ENCODE measurements around the gene SCGB3A1.

SCGB3A1 gene

DNA sequence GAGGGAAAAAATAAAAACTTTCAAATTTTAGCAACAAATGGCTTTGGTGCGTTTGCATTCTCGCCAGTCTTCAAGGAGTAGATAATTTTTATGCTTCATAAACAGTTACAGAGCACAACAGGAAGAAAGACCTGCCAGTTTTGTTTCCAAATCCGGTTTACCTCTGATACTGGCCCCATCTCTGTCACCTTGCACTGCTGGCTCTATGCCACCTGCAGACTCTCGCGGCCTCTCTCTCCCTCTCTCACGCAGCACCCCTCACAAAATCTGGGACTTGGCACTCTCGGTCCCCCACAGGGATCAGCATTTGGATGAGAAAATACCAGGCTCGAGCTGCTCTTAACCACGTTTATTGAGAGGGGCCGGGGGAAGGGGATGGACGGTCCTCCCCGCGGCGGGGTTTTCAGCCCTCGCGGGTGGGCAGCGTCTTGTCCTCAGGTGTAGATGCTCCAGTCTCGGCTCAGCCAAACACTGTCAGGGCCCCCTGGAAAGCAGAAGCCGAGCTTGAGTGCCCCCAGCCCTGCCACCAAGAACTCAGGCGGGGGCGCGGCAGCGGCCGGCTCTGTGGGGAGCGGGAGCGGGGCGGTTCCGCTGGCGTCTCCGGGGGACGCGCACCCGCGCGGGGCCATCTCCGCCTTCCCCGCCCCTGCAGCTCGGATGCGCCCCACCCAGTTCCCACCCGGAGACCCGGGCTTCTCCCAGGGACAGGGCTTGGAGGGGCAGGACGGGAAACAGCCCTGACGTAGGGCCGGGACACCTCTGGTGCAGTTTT is 1.3 kb downstream of the SCGB3A1 start:
- no peak for DNase-seq (ENCODE audit: low read depth)
- no peak overlapping the region for H3K4me3 ChIP-seq (ENCODE audit: low read depth, low read length)
- TF ChIP-seq, protein P1, sequence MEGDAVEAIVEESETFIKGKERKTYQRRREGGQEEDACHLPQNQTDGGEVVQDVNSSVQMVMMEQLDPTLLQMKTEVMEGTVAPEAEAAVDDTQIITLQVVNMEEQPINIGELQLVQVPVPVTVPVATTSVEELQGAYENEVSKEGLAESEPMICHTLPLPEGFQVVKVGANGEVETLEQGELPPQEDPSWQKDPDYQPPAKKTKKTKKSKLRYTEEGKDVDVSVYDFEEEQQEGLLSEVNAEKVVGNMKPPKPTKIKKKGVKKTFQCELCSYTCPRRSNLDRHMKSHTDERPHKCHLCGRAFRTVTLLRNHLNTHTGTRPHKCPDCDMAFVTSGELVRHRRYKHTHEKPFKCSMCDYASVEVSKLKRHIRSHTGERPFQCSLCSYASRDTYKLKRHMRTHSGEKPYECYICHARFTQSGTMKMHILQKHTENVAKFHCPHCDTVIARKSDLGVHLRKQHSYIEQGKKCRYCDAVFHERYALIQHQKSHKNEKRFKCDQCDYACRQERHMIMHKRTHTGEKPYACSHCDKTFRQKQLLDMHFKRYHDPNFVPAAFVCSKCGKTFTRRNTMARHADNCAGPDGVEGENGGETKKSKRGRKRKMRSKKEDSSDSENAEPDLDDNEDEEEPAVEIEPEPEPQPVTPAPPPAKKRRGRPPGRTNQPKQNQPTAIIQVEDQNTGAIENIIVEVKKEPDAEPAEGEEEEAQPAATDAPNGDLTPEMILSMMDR (IDR thresholded peaks at IDR 0.05; ENCODE audit: low read depth, low read length, missing control alignments): no peak

DNA sequence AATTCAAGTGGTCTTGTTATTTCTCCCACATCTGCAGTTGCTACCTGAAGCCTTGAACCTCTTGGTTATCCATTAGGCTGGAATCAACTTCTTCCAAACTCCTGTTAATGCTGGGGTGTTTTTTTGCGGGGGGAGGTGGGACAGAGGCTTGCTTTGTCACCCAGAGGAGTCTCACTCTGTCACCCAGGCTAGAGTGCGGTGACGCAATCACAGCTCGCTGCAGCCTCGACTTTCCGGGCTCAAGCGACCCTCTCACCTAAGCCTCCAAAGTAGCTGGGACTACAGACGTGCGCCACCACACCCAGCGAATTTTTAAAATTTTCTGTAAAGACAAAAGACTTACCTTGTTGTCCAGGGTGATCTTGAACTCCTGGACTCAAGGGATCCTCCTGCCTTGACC is 4.4 kb downstream of the SCGB3A1 start:
- TF ChIP-seq, protein P1 (IDR thresholded peaks at IDR 0.05; ENCODE audit: low read depth, low read length, missing control alignments): no peak
- no peak overlapping the region for H3K4me3 ChIP-seq (ENCODE audit: low read depth, low read length)
- no peak for DNase-seq (ENCODE audit: low read depth)

DNA sequence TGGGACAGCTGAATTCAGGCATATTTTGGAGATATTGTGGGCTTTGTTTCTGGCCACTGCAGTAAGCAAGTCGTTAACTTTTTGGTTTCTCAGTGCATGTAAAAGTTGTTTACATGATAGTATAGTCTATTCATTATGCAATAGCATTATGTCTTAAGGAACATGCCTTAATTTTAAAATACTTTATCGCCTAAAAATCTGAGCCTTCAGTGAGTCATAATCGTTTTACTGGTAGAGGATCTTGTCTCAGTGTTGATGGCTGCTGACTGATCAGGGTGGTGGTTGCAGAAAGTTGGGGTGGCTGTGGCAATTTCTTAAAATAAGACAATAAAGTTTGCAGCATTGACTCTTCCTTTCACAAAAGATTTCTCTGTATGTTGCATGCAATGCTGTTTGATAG is 5.1 kb downstream of the SCGB3A1 start:
- TF ChIP-seq, protein P1 (IDR thresholded peaks at IDR 0.05; ENCODE audit: low read depth, low read length, missing control alignments): no peak
- no peak overlapping the region for H3K4me3 ChIP-seq (ENCODE audit: low read depth, low read length)
- DNase-seq (ENCODE audit: low read depth): no peak

DNA sequence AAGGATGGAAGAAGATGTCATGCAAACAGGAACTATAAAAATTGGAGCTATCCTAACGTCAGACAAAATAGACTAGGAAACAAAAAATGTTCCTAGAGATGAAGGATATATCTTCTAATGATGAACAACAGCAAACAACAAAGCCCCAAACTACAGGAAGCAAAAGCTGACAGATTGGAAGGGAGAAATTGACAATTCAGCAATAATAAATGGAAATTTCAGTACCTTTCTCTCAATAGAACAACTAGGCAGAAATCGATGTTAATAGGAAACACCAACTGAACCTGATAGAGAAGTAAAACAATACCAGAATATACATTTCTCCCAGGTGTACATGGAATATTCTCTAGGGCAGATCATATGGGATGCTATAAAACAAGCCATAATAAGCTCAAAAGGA is 7.6 kb downstream of the SCGB3A1 start:
- no peak overlapping the region for H3K4me3 ChIP-seq (ENCODE audit: low read depth, low read length)
- TF ChIP-seq, protein P1 (IDR thresholded peaks at IDR 0.05; ENCODE audit: low read depth, low read length, missing control alignments): no peak
- no peak for DNase-seq (ENCODE audit: low read depth)

DNA sequence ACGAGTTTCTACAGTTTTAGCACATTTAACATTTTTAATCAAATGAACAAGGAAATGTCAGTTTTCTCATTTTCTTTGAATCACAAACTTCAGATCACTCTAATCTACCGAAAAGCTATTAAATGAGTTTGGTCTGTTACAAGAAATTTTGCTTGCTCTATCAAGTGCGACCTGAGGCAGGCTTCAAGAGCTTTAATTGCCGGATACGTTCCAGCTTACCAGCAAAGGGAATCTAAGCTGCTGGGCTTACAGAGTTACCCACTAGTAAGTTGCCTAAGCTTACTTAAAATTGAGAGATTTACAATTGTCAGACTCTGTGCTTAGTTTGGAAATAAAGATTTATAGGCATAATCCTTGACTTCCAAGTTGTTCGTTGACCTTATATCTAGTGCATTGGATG is 10.6 kb downstream of the SCGB3A1 start:
- TF ChIP-seq, protein P1 (IDR thresholded peaks at IDR 0.05; ENCODE audit: low read depth, low read length, missing control alignments): no peak
- H3K4me3 ChIP-seq (ENCODE audit: low read depth, low read length): no peak overlapping the region
- DNase-seq (ENCODE audit: low read depth): no peak

DNA sequence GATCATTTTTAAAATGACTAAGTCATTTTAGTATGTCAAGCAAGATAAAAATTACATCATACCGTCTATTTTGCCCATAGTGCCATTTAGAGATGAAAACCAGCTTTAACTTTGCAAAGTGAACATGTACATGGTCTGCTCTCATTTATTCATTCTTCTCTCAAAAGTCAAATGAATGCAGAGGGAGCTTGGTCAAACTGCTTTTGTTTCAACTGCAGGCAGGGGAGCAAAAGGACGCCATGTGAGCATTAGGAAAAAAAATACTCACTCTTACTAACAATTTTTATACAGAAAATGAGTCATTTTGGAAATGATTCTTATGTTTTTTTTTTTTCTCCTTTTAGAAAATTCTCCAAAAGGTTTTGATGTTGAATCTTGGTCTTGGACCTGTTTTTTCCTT is 15.7 kb downstream of the SCGB3A1 start:
- H3K4me3 ChIP-seq (ENCODE audit: low read depth, low read length): no peak overlapping the region
- no peak for DNase-seq (ENCODE audit: low read depth)
- TF ChIP-seq, protein P1 (IDR thresholded peaks at IDR 0.05; ENCODE audit: low read depth, low read length, missing control alignments): no peak

DNA sequence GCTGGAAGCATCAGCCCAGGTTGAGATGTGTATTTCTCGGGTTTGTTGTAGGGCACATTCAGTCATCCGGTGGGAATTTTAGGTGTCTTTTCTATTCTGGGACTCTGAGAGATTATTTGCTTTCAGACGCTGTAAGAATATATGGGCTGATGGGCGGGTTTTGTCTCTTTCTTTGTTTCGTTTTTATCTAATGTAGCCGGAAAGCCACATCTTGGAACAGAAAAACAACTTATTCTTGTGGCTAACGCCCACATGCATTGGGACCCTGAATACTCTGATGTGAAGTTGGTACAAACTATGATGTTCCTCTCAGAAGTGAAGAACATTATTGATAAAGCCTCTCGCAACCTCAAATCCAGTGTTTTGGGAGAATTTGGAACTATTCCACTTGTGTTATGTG is 22.4 kb downstream of the SCGB3A1 start:
- DNase-seq (ENCODE audit: low read depth): no peak
- no peak overlapping the region for H3K4me3 ChIP-seq (ENCODE audit: low read depth, low read length)
- TF ChIP-seq, protein P1 (IDR thresholded peaks at IDR 0.05; ENCODE audit: low read depth, low read length, missing control alignments): no peak

All from GM12864 (cell line).